ENCODE measurements around the gene BRD1. TPM values are rescaled to one million over a fixed set of nuclear protein-coding genes. Genes with fewer than 3 reads are reported as not detected.

The BRD1 gene
- polyA plus RNA-seq, 3 donors = 0.61 to 13.8 (median 0.86) TPM

GRCh38 chr22:49728570-49729271, 99.0 kb downstream of the BRD1 start:
- no peak for TF ChIP-seq CTCF (IDR thresholded peaks at IDR 0.05)
- peak overlapping the region in 1 of 2 donors; percentile 55 for H3K4me3 Mint-ChIP-seq

GRCh38 chr22:49727881-49728569, 99.6 kb downstream of the BRD1 start:
- Histone ChIP-seq H3K4me1 (ENCODE audit: control insufficient read depth in 1 of 2, insufficient read depth in 2 of 2, low read length in 2 of 2) (peaks cover 0 to 13% of the 10 kb centered on the region in 2 donors), H3K27ac (ENCODE audit: low read depth in 1 of 2, low read length in 2 of 2) (no peak overlapping the region), H3K9me3 (replicated peaks in 1 of 2; ENCODE audit: control insufficient read depth in 1 of 2, insufficient read depth in 1 of 2, low read length in 2 of 2) (peaks cover 0 to 5% of the 10 kb centered on the region in 2 donors), H3K9ac (ENCODE audit: insufficient read depth, low read length, poor library complexity, severe bottlenecking) (no peak overlapping the region), H3K27me3 (ENCODE audit: control insufficient read depth in 2 of 2, insufficient read depth in 2 of 2, low read length in 2 of 2) (peaks cover 21 to 59% of the 10 kb centered on the region in 2 donors), H2AFZ (ENCODE audit: insufficient read depth, low read depth, low read length, poor library complexity, severe bottlenecking) (no peak overlapping the region), H4K20me1 (ENCODE audit: insufficient read depth, low read length) (no peaks in the 10 kb centered on the region), H3K79me2 (ENCODE audit: insufficient read depth, low read length) (no peaks in the 10 kb centered on the region), H3K4me3 (replicated peaks in 1 of 3; ENCODE audit: low read depth in 2 of 3, low read length in 3 of 3) (no peak overlapping the region), H3K36me3 (replicated peaks in 1 of 2; ENCODE audit: control insufficient read depth in 1 of 2, insufficient read depth in 2 of 2, low read length in 2 of 2) (no peaks in the 10 kb centered on the region), H3K4me2 (replicated peaks; ENCODE audit: extremely low read depth, low read length, poor library complexity, severe bottlenecking) (no peak overlapping the region)
- peak overlapping the region in 1 of 2 donors; percentile 55 for H3K4me3 Mint-ChIP-seq
- TF ChIP-seq CTCF (IDR thresholded peaks at IDR 0.05) = no peak
- WGBS (ENCODE audit: insufficient coverage) = 10% methylated on average over 13 of the region's 16 CpGs
- peaks cover 69 to 77% (median 71%) of the 10 kb centered on the region in 3 donors for H3K27me3 Mint-ChIP-seq (ENCODE audit: low read depth in 3 of 3)
- intact Hi-C loops (cut with micrococcal nuclease) = no loop called here
- no peak overlapping the region for H3K27ac Mint-ChIP-seq
- H3K4me1 Mint-ChIP-seq = peaks cover 8% of the 10 kb centered on the region
- H3K9me3 Mint-ChIP-seq = peaks cover 0 to 17% (median 6%) of the 10 kb centered on the region in 7 donors
- DNase-seq = no peak
- H3K36me3 Mint-ChIP-seq = no peaks in the 10 kb centered on the region

More at GRCh38 chr22:49728570-49729271, 99.0 kb downstream of the BRD1 start:
- no peaks in the 10 kb centered on the region for H3K79me2 ChIP-seq (ENCODE audit: insufficient read depth, low read length)
- H3K36me3 ChIP-seq (replicated peaks in 1 of 2; ENCODE audit: control insufficient read depth in 1 of 2, insufficient read depth in 2 of 2, low read length in 2 of 2) = no peaks in the 10 kb centered on the region
- peaks cover 21 to 56% of the 10 kb centered on the region in 2 donors for H3K27me3 ChIP-seq (ENCODE audit: control insufficient read depth in 2 of 2, insufficient read depth in 2 of 2, low read length in 2 of 2)
- Mint-ChIP-seq H3K9me3 (peaks cover 0 to 17% (median 6%) of the 10 kb centered on the region in 7 donors), H3K27me3 (ENCODE audit: low read depth in 3 of 3) (peaks cover 65 to 77% (median 65%) of the 10 kb centered on the region in 3 donors), H3K36me3 (no peaks in the 10 kb centered on the region), H3K4me1 (peaks cover 8% of the 10 kb centered on the region), H3K27ac (no peak overlapping the region)
- no peak overlapping the region for H3K9ac ChIP-seq (ENCODE audit: insufficient read depth, low read length, poor library complexity, severe bottlenecking)
- H3K4me3 ChIP-seq (replicated peaks in 1 of 3; ENCODE audit: low read depth in 2 of 3, low read length in 3 of 3) = no peak overlapping the region
- no peak for DNase-seq
- no peaks in the 10 kb centered on the region for H4K20me1 ChIP-seq (ENCODE audit: insufficient read depth, low read length)
- H3K9me3 ChIP-seq (replicated peaks in 1 of 2; ENCODE audit: control insufficient read depth in 1 of 2, insufficient read depth in 1 of 2, low read length in 2 of 2) = peaks cover 0 to 5% of the 10 kb centered on the region in 2 donors
- intact Hi-C loops (cut with micrococcal nuclease) = no loop called here
- H2AFZ ChIP-seq (ENCODE audit: insufficient read depth, low read depth, low read length, poor library complexity, severe bottlenecking) = no peak overlapping the region
- no peak overlapping the region for H3K27ac ChIP-seq (ENCODE audit: low read depth in 1 of 2, low read length in 2 of 2)
- peaks cover 0 to 13% of the 10 kb centered on the region in 2 donors for H3K4me1 ChIP-seq (ENCODE audit: control insufficient read depth in 1 of 2, insufficient read depth in 2 of 2, low read length in 2 of 2)
- no peak overlapping the region for H3K4me2 ChIP-seq (replicated peaks; ENCODE audit: extremely low read depth, low read length, poor library complexity, severe bottlenecking)
- 66% methylated on average over 29 of the region's 31 CpGs for WGBS (ENCODE audit: insufficient coverage)

Measured in CD14-positive monocyte (primary cell).